Measurements from ENCODE around the gene ARHGEF18.
"Not testable (repeated sequence)": the region's sequence is repeated elsewhere in the genome, so short reads cannot be mapped to it uniquely, and the experiment has no call there.

Gene ARHGEF18

DNA sequence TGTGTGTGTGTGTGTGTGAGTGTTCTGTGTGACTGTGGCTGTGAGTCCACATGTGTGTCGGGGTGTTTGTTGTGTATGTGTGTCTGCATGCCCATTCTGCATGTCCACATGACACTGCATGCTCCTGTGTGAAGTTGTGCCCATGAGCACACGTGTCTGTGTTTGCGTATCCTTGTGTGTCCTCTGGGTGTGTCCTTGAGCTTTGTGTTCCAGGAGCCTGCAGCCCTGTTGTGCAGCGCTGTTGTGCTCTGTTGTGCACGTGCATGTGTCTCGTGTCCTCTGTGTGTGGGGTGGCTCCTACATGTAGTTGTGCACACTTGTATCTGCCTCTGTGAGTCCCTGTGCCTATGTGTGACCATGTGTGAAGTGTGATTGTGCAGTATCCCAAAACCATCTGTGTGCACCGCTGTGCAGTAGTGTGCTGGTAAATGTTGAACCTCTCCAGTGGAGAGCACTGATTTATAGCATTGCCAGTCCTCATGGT is 2.2 kb upstream of the ARHGEF18 start:
- no peak overlapping the region for H3K4me3 ChIP-seq (ENCODE audit: control insufficient read depth, low read depth, low read length)
- DNase-seq (ENCODE audit: low read depth) = no peak
- TF ChIP-seq, protein P1, sequence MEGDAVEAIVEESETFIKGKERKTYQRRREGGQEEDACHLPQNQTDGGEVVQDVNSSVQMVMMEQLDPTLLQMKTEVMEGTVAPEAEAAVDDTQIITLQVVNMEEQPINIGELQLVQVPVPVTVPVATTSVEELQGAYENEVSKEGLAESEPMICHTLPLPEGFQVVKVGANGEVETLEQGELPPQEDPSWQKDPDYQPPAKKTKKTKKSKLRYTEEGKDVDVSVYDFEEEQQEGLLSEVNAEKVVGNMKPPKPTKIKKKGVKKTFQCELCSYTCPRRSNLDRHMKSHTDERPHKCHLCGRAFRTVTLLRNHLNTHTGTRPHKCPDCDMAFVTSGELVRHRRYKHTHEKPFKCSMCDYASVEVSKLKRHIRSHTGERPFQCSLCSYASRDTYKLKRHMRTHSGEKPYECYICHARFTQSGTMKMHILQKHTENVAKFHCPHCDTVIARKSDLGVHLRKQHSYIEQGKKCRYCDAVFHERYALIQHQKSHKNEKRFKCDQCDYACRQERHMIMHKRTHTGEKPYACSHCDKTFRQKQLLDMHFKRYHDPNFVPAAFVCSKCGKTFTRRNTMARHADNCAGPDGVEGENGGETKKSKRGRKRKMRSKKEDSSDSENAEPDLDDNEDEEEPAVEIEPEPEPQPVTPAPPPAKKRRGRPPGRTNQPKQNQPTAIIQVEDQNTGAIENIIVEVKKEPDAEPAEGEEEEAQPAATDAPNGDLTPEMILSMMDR (IDR thresholded peaks at IDR 0.05; ENCODE audit: control insufficient read depth, insufficient read depth, low read depth, low read length, missing control alignments) = no peak

DNA sequence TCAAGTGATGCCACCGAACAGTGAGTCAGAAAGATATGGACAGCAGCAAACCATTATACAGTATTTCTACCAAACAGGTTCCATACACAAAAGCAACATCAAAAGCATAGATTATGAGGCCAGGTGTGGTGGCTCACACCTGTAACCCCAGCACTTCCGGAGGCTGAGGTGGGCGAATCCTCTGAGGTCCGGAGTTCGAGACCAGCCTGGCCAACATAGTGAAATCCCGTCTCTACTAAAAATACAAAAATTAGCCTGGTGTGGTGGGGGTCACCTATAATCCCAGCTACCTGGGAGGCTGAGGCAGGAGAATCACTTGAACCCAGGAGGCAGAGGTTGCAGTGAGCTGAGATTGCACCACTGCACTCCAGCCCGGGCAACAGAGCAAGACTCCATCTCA is 1.7 kb upstream of the ARHGEF18 start:
- DNase-seq (ENCODE audit: low read depth); H3K4me3 ChIP-seq (ENCODE audit: control insufficient read depth, low read depth, low read length): not testable (repeated sequence)

DNA sequence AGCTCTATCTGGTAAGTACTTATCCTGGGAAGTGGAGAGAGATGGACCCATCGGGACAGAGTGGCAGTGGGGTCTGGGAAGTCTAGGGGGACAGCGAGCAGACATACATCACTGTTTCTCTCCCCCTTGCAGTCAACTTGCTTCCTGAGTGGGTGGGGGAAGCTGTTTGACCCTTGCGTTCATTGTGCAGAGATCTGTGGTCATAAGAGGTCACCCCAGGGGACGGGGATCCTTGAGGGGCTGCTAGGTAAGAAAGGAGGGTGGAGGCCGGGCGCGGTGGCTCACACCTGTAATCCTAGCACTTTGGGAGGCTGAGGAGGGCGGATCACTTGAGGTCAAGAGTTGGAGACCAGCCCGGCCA is 474 bp downstream of the ARHGEF18 start:
- no peak overlapping the region for H3K4me3 ChIP-seq (ENCODE audit: control insufficient read depth, low read depth, low read length)
- TF ChIP-seq, protein P1 (IDR thresholded peaks at IDR 0.05; ENCODE audit: control insufficient read depth, insufficient read depth, low read depth, low read length, missing control alignments) = no peak
- DNase-seq (ENCODE audit: low read depth) = no peak

DNA sequence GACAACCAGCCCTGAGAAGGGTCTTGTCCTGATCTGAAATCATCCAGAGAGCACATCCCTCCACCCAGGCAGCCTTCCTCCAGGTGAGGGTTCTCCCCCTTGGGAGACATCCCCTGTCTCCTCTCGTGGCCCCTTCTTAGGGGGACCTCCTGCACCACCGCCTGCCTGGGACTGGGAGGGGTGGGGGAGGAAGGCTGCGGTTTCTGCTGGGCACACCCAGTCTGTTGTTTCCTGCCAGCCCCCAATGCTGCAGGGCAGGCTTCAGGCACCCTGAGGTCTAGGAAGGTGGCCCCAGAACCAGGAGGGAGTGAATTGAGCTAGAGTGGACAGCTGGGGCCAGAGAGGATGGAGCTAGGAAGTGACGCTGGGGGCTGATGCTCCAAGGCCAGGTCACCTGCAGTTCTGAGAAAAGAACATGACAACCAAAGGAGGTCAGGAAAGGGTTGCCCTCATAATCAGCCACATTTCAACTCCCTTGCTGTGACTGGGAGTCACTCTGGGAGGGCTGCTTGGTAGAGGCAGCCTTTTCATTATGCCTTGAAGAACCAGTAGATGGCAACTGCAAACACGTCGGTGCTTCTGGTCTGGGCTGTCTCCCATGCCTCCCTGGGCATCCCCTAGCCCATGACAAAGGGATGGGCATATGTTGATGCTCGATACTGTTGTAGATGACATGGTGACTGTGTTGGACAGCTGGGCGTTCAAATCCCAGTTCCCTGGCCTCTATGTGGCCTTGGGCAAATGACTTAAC is 1.4 kb downstream of the ARHGEF18 start:
- no peak for DNase-seq (ENCODE audit: low read depth)
- TF ChIP-seq, protein P1 (IDR thresholded peaks at IDR 0.05; ENCODE audit: control insufficient read depth, insufficient read depth, low read depth, low read length, missing control alignments) = no peak

DNA sequence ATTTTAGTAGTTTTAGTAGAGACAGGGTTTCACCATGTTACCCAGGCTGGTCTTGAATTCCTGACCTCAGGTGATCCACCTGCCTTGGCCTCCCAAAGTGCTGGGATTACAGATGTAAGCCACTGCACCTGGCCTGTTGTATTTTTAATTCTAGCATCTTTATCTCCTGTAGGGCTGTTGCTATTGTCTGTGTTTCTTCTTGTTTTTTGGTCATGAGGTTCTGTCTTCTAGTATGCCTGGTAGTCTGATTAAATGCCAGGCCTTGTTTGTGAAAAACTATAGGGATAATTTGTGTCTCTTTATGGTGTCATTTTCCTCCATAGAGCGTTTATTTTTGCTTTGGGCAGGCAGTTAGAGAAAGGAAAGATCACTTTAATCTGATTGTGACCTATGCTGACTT is 3.1 kb downstream of the ARHGEF18 start:
- DNase-seq (ENCODE audit: low read depth) = no peak
- no peak overlapping the region for H3K4me3 ChIP-seq (ENCODE audit: control insufficient read depth, low read depth, low read length)
- TF ChIP-seq, protein P1 (IDR thresholded peaks at IDR 0.05; ENCODE audit: control insufficient read depth, insufficient read depth, low read depth, low read length, missing control alignments) = no peak

More for the DNA sequence above, 1.4 kb downstream of the ARHGEF18 start:
- H3K4me3 ChIP-seq (ENCODE audit: control insufficient read depth, low read depth, low read length) = no peak overlapping the region

DNA sequence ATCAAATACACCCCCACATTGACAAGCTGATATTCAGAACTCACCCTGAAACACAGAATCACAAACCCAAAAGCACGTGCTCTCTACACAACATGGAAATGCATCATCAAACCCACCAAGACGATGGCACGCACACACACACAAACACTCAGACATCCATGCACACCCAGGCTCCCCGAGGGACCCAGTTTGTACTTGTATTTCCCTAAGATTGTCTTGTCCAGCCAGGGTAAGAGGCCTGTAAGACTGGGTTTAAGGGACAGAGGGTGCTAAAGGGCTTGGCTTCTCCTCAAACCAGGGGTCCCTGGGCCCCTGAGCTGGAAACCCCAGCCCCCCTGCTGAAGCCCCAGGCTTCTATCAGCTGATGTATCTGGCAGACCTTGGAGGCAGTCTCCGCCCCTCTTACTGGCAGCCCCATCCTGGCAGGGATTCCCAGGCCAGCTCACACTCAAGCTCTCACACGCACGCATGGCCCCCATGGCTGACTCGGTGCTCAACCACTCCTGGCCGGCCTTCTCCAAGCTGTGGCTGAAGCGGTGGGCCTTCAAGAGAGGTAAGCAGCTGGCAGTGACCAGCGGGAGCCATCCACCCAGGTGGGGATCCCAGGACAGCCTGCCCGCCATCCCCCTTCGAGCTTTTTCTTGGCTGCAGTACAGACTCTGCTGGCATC is 6.5 kb downstream of the ARHGEF18 start:
- TF ChIP-seq, protein P1 (IDR thresholded peaks at IDR 0.05; ENCODE audit: control insufficient read depth, insufficient read depth, low read depth, low read length, missing control alignments) = no peak
- no peak overlapping the region for H3K4me3 ChIP-seq (ENCODE audit: control insufficient read depth, low read depth, low read length)
- peak; percentile 46 for DNase-seq (ENCODE audit: low read depth)

DNA sequence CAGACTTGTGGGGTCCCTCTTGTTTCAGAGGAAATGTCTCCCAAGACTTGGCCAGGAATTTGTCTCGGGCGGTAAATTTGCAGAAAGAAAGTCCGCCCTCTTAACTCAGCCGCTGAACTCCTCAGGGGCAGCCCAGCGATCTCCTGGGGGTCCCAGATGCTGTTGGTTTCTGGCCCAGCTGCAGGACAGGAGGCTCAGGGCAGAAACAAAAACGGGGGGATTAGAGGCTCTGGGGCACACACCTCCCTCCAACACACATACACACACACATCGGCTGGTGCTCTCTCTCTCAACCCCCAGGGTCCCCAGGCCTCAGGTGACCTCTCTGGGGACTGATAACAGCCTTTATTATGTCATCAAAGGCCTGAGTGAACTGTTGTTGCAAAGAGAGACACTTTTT is 7.1 kb downstream of the ARHGEF18 start:
- TF ChIP-seq, protein P1 (IDR thresholded peaks at IDR 0.05; ENCODE audit: control insufficient read depth, insufficient read depth, low read depth, low read length, missing control alignments) = no peak
- DNase-seq (ENCODE audit: low read depth) = no peak

More for the DNA sequence above, 7.1 kb downstream of the ARHGEF18 start:
- H3K4me3 ChIP-seq (ENCODE audit: control insufficient read depth, low read depth, low read length) = no peak overlapping the region
